Ovary (tissue), 9 donors: ENCODE data around the gene POMGNT1. TPM values are rescaled to one million over a fixed set of nuclear protein-coding genes. Genes with fewer than 3 reads are reported as not detected.

ENCODE experiments used
- DNase-seq, 5 donors: peaks; one replicate each; pipeline ENCODE4 v3.0.0-alpha.2; 2019 to 2020
- H3K27ac ChIP-seq, 2 donors: fragments of 200-600 bp; one replicate each; pipeline versions ENCODE4 v1.5.1 to v1.8.0; 2019 to 2022
- H3K27me3 ChIP-seq: fragments of 200-600 bp; one replicate; pipeline ENCODE4 v1.8.0; 2022
- H3K36me3 ChIP-seq: fragments of 200-600 bp; sonication (generic); one replicate; pipeline ENCODE4 v1.5.1; 2019
- H3K4me1 ChIP-seq: one replicate; pipeline ENCODE4 v1.8.1; 2013; ENCODE audit warnings: mild to moderate bottlenecking, moderate library complexity; ENCODE audit not compliant: insufficient read depth
- H3K4me3 ChIP-seq: fragments of 200-600 bp; sonication (generic); one replicate; pipeline ENCODE4 v1.5.1; 2017
- H3K9me3 ChIP-seq, 2 donors: fragments of 200-600 bp in 1 of 2; sonication (generic) in 1 of 2; one replicate each; pipeline versions ENCODE4 v1.5.1 to v1.8.1; 2013 to 2019; ENCODE audit warnings: mild to moderate bottlenecking in 1 of 2, moderate library complexity in 1 of 2
- EP300 ChIP-seq: sonication (generic); formaldehyde crosslinking; IDR thresholded peaks from one replicate; pipeline ENCODE4 v1.6.1; 2017; ENCODE audit warnings: antibody characterized with exemption
- POLR2A ChIP-seq: fragments of 450-650 bp; IDR thresholded peaks from one replicate; pipeline ENCODE4 v1.6.1; 2017; ENCODE audit warnings: antibody characterized with exemption, mild to moderate bottlenecking, moderate library complexity
- WGBS, 3 donors: extraction: QIAGEN DNeasy Blood & Tissue Kit in 1 of 3; methylation state at CpG; one replicate each; pipeline versions ENCODE4 v1.1.5 to v1.1.7; 2013 to 2017; 5-methylcytosine and 5-hydroxymethylcytosine counted together
- intact Hi-C, 4 donors: fragments of 100-400 bp; cut with DNase I; formaldehyde crosslinking; loops; one replicate each; pipeline versions ENCODE4 v1.11.0 to v1.15.1; 2022 to 2023
- polyA plus RNA-seq, 2 donors: library from polyadenylated mRNA; stranded (reverse); fragments of 200-250 nt in 1 of 2; fragments of 350-450 nt in 1 of 2; fragmentation: Illumina TruSeq in 1 of 2; extraction: RNeasy Lipid Tissue Mini Kit (QIAGEN cat#74804) in 1 of 2; gene quantifications; one replicate each; pipeline ENCODE4 v1.2.3, GENCODE V29; 2013 to 2014
- total RNA-seq, 7 donors: library from RNA; depleted of rRNA in 2 of 7; stranded (reverse); fragments of >200 nt in 2 of 7; fragmentation: NEBNext Ultra II Directional in 3 of 7; extraction: Animal tissue kit (Norgen Biotek cat#: 25700) in 3 of 7; gene quantifications; one replicate each; pipeline versions ENCODE4 v1.1.0 to v1.2.4, GENCODE V29; 2016 to 2023
- TF ChIP-seq, protein P1 (sequence below), 3 donors: fragments of 450-650 bp in 2 of 3; fragments of 200-600 bp in 1 of 3; IDR thresholded peaks; one replicate each; pipeline versions ENCODE4 v1.5.1 to v1.8.0; 2016 to 2022; ENCODE audit warnings: antibody characterized with exemption in 3 of 3, mild to moderate bottlenecking in 1 of 3
- donor health status: DM: no; HTN: no; CAD: no; lungs with moderate emphysema.
- donor health status: DM: no; HTN: no; CAD: no.
- donor health status: Bipolar disorder and iron deficiency.
- donor health status: DM: yes; HTN: yes; CAD: no.
- donor health status: DM: no; HTN: no; CAD: no.
- donor health status: DM: yes; HTN: yes; CAD: no.

POMGNT1 gene
- total and polyA plus RNA-seq, 9 donors = 19.1 to 49.2 (median 40.2) TPM

DNA sequence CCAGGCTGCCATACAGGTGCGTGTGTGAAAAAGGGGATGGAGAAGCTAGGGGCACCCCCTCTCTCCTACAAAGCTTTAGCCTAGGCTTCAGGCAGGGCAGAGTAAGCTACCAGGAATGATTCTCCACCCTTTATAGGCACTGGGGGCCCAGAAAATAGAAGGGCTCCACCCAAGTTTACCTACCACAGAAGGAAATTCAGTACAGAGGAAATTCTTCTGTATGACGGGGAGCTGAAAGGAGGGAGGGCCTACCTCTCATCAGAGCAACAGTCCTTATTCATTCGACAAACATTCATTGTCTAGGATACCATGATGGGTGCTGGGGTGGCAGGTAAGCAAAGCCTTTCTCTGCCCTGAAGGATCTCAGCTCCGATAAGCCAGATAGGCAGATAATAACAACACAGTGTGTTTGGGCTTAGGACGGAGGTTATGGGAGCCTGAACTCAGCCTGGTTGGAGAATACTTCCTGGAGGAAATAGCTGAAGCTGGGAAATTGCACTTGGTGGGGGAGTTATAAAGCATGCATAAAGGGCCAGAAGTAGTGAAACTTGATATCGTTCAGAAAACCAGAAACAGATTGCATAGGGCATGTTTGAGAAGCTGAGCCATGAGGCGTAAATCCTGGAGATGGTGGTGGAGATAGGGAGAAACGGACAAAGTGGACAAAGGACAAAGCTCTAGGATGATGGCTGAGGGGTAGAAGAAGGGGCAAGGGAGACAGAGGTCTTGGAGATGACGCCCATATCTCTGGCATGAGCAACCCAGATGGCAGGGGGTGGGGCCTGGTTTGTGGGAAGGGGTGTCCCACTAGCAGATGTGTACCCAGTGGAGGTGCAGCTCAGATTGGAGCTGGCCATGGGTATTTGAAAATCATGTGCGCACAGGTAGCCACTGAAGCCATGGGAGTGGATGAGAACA, 16.6 kb downstream of the POMGNT1 start:
- Histone ChIP-seq H3K27me3 (no peaks in the 10 kb centered on the region), H3K27ac (no peak overlapping the region), H3K4me3 (no peak overlapping the region), H3K36me3 (no peaks in the 10 kb centered on the region), H3K4me1 (peaks cover 3% of the 10 kb centered on the region), H3K9me3 (no peaks in the 10 kb centered on the region)
- TF ChIP-seq, protein P1, sequence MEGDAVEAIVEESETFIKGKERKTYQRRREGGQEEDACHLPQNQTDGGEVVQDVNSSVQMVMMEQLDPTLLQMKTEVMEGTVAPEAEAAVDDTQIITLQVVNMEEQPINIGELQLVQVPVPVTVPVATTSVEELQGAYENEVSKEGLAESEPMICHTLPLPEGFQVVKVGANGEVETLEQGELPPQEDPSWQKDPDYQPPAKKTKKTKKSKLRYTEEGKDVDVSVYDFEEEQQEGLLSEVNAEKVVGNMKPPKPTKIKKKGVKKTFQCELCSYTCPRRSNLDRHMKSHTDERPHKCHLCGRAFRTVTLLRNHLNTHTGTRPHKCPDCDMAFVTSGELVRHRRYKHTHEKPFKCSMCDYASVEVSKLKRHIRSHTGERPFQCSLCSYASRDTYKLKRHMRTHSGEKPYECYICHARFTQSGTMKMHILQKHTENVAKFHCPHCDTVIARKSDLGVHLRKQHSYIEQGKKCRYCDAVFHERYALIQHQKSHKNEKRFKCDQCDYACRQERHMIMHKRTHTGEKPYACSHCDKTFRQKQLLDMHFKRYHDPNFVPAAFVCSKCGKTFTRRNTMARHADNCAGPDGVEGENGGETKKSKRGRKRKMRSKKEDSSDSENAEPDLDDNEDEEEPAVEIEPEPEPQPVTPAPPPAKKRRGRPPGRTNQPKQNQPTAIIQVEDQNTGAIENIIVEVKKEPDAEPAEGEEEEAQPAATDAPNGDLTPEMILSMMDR (IDR thresholded peaks at IDR 0.05) = no peak
- no peak for TF ChIP-seq POLR2A
- TF ChIP-seq EP300 = no peak
- DNase-seq = no peak
- 62 to 73% (median 67%) methylated on average over 10 of the region's 10 CpGs for WGBS, 3 donors
- intact Hi-C loops = loop anchor here in 3 of 4 donors (2.0 to 10.0 kb wide), 3 partner anchors 144 to 297 kb away; no protein-coding TSS in a partner anchor

- H3K4me3 ChIP-seq = no peak overlapping the region
- DNase-seq = no peak
- H3K4me1 ChIP-seq = peaks cover 3% of the 10 kb centered on the region
- H3K27ac ChIP-seq = no peak overlapping the region
- no peak for TF ChIP-seq EP300
- TF ChIP-seq, protein P1 (IDR thresholded peaks at IDR 0.05) = no peak
- no peak for TF ChIP-seq POLR2A
- intact Hi-C loops = loop anchor here in 3 of 4 donors (2.0 to 10.0 kb wide), 3 partner anchors 143 to 295 kb away; no protein-coding TSS in a partner anchor
- H3K9me3 ChIP-seq = no peaks in the 10 kb centered on the region
- 50 to 58% (median 58%) methylated on average over 11 to 12 of the region's 12 CpGs for WGBS, 3 donors
- H3K36me3 ChIP-seq = no peaks in the 10 kb centered on the region
- H3K27me3 ChIP-seq = no peaks in the 10 kb centered on the region
These were observed 18.1 kb downstream of the POMGNT1 start for GRCh38 chr1:46180082-46180616.

DNA sequence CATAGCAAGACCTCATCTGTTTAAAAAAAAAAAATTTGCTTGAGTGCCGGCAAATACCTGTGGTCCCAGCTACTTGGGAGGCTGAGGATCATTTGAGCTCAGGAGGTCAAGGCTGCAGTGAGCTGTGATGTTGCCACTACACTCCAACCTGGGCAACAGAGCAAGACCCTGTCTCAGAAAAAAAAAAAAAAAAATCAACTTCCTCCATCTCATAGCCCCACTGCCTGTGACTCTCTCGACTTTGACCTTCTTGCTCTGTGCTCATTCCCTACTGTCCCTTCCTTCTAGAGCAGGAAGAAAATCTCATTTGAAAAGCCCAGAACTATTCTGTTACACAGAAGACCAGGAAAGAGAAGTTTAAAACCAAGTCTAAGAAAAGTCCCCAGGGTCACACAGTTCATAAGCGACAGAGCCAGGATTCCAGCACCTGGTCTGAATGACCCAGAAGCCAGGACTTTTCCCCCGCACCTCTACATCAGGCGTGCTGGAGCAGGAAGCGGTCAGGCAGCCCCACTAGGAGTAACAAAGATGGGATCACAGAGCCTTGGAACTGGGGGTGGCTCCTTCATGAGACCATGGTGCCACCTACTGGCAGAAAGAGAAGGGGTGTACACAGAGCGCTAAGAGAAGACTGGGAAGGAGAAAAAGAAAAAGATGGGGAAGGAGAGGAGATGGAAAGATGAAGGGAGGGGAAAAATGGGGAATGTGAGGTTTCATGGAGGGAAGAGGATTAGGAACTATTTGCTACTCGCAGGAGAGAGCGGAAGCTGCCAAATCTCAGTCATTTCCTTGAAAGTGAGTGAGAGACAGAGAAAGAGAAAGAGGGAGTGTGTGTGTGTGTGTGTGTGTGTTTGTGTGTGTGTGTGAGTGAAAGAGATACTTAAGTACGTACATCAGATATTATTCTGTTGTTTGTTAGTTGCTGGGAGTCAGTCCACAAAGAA, 18.8 kb downstream of the POMGNT1 start:
- H3K9me3 ChIP-seq = no peaks in the 10 kb centered on the region
- peaks cover 3% of the 10 kb centered on the region for H3K4me1 ChIP-seq
- no peak overlapping the region for H3K4me3 ChIP-seq
- TF ChIP-seq, protein P1 (IDR thresholded peaks at IDR 0.05) = peak; percentile 71 to 87 (median 83)
- TF ChIP-seq POLR2A = no peak
- no peak for TF ChIP-seq EP300
- no peak overlapping the region for H3K27ac ChIP-seq
- H3K36me3 ChIP-seq = no peaks in the 10 kb centered on the region
- 6 to 10% (median 6%) methylated on average over 10 of the region's 10 CpGs for WGBS, 3 donors
- no peaks in the 10 kb centered on the region for H3K27me3 ChIP-seq
- intact Hi-C loops = loop anchor here (1.0 to 10.0 kb wide), 5 partner anchors 45 to 295 kb away; no protein-coding TSS in a partner anchor
- DNase-seq = peak; percentile 79 to 87 (median 81)
